Lower leg skin (tissue), 4 donors: Measurements from ENCODE around the gene WEE1. TPM values are rescaled to one million over a fixed set of nuclear protein-coding genes. Genes with fewer than 3 reads are reported as not detected.

Source experiments
- DNase-seq, 2 donors: peaks; one replicate each; pipeline ENCODE4 v3.0.0-alpha.2; 2019; ENCODE audit warnings: low spot score in 2 of 2
- H3K4me3 ChIP-seq: fragments of 200-600 bp; sonication (generic); 2 replicates; pipeline ENCODE4 v1.5.1; 2017; ENCODE audit warnings: mild to moderate bottlenecking, low read depth; ENCODE audit not compliant: poor library complexity, severe bottlenecking
- CTCF ChIP-seq, 3 donors: fragments of 450-650 bp; IDR thresholded peaks; one replicate each; pipeline ENCODE4 v1.5.1; 2016; ENCODE audit warnings: antibody characterized with exemption in 3 of 3, mild to moderate bottlenecking in 3 of 3, moderate library complexity in 2 of 3
- POLR2A ChIP-seq, 2 donors: fragments of 450-650 bp; IDR thresholded peaks; one replicate each; pipeline ENCODE4 v1.6.1; 2016 to 2017; ENCODE audit warnings: antibody characterized with exemption in 2 of 2, mild to moderate bottlenecking in 1 of 2, moderate library complexity in 1 of 2
- WGBS, 2 donors: methylation state at CpG; one replicate each; pipeline ENCODE4 v1.1.5; 2018; 5-methylcytosine and 5-hydroxymethylcytosine counted together
- intact Hi-C: fragments of 100-400 bp; cut with DNase I; formaldehyde crosslinking; loops from one replicate; pipeline ENCODE4 v1.15.0; 2023; ENCODE audit warnings: low total_unique reads
- total RNA-seq, 4 donors: library from RNA; depleted of rRNA; stranded (reverse); fragments of >200 nt; gene quantifications; one replicate each; pipeline ENCODE4 v1.1.0, GENCODE V29; 2016

The WEE1 gene
- total RNA-seq, 4 donors from 2014 or later = 67.5 to 135 (median 107) TPM

- DNase-seq = no peak
- intact Hi-C loops = no loop called here
- H3K4me3 ChIP-seq = no peak overlapping the region
- TF ChIP-seq POLR2A (IDR thresholded peaks at IDR 0.05) (no peak), CTCF (IDR thresholded peaks at IDR 0.05) (no peak)
These were observed 10.8 kb upstream of the WEE1 start for GRCh38 chr11:9562716-9563115.

GRCh38 chr11:9563196-9563730, 10.2 kb upstream of the WEE1 start:
- WGBS, 2 donors = 67% methylated on average over 1 of the region's 1 CpG; no CpG with 5 or more reads in 1 of the 2 donors
- H3K4me3 ChIP-seq = no peak overlapping the region
- TF ChIP-seq CTCF (IDR thresholded peaks at IDR 0.05) (no peak), POLR2A (IDR thresholded peaks at IDR 0.05) (no peak)
- intact Hi-C loops = no loop called here
- DNase-seq = no peak

- intact Hi-C loops = no loop called here
- no peak overlapping the region for H3K4me3 ChIP-seq
- WGBS, 2 donors = 14 to 15% methylated on average over 7 of the region's 7 CpGs
- TF ChIP-seq CTCF (IDR thresholded peaks at IDR 0.05) (no peak), POLR2A (IDR thresholded peaks at IDR 0.05) (no peak)
- peak in 1 of 2 donors; percentile 87 for DNase-seq
These were observed 7.5 kb upstream of the WEE1 start for GRCh38 chr11:9565822-9566560.

DNA sequence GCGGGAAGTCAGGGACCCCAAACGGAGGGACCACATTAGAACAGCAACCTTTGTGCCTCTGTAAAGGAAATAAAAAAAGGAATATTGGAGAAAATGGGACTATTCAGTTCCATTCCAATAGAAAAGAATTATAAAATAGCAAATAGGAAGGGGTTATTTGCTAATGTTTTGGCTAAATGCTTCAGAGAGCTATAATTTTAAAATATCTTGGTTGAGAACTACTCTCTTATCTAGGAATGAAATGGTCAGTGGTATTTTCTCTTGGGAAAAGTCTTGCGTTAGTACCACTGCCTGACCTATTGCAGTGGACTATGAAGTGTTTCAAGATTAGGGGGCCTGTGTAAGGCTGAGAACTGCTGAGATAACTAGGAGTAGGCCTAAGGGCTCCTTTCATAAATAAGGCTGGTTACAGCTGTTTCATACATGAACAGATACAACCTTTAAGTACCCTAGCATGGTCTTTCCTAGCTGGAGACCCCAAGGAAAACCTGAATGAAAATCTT, 6.9 kb upstream of the WEE1 start:
- intact Hi-C loops = no loop called here
- H3K4me3 ChIP-seq = no peak overlapping the region
- TF ChIP-seq POLR2A (IDR thresholded peaks at IDR 0.05) (no peak), CTCF (IDR thresholded peaks at IDR 0.05) (no peak)
- WGBS, 2 donors = 70 to 81% methylated on average over 3 of the region's 3 CpGs
- DNase-seq = no peak

- WGBS, 2 donors = 81 to 87% methylated on average over 5 of the region's 5 CpGs
- no peak for DNase-seq
- H3K4me3 ChIP-seq = no peak overlapping the region
- intact Hi-C loops = no loop called here
- TF ChIP-seq POLR2A (IDR thresholded peaks at IDR 0.05) (no peak), CTCF (IDR thresholded peaks at IDR 0.05) (no peak)
These were observed 6.1 kb upstream of the WEE1 start for GRCh38 chr11:9567401-9567800.
